GM20431 (cell line): ENCODE measurements around the gene SCO1.
"Not testable (repeated sequence)": the region's sequence is repeated elsewhere in the genome, so short reads cannot be mapped to it uniquely, and the experiment has no call there.

ENCODE experiments used
- in situ Hi-C: fragments of 300-500 bp; cut with MseI, MboI; formaldehyde crosslinking; loops from one replicate; pipeline ENCODE4 v1.15.0; 2020; ENCODE audit warnings: low sequenced_read_pairs; ENCODE audit not compliant: unreplicated experiment

Gene SCO1

DNA sequence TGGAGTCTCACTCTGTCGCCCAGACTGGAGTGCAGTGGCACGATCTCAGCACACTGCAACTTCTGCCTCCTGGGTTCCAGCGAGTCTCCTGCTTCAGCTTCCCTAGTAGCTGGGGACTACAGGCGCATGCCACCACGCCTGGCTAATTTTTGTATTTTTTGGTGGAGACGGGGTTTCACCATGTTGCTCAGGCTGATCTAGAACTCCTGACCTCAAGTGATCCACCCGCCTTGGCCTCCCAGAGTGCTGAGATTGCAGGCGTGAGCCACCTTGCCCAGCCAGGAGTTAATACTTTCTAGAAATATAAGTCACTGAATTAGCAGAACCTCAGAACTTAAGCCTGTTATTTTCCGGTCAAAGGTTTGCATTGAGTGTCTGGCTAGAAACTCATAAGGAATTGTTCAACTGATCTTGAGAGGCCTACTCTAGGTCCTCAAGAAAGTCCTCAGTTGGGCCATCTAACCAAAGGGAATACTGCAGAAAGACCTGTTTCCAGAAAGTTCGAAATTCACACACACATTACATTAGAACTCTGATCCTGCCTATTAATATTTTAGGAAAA, 31.1 kb upstream of the SCO1 start:
- in situ Hi-C loops = loop anchor here (25.0 kb wide), 1 partner anchor 109 kb away; the partner anchor contains the start of gene PIRT

DNA sequence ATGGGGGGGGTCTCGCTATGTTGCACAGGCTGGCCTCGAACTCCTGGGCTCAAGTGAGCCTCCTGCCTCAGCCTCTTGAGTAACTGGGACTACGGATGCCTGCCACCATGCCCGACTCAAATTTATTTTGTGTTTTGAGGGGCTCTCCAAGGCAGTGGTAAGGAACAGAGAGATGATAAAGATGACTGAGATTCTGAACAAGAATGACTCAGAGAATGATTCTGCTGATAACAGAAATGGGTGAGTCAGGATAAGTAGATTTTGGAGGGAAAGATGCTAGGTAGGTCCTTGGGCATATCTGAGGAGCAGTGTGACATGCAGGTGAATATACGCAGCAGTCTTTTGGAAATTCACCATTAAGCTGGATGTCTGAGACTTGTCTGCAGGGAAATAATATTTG, 29.9 kb upstream of the SCO1 start:
- in situ Hi-C loops = loop anchor here (25.0 kb wide), 1 partner anchor 110 kb away; the partner anchor contains the start of gene PIRT

GRCh38 chr17:10726196-10726595, 28.9 kb upstream of the SCO1 start:
- in situ Hi-C loops = loop anchor here (25.0 kb wide), 1 partner anchor 111 kb away; the partner anchor contains the start of gene PIRT

DNA sequence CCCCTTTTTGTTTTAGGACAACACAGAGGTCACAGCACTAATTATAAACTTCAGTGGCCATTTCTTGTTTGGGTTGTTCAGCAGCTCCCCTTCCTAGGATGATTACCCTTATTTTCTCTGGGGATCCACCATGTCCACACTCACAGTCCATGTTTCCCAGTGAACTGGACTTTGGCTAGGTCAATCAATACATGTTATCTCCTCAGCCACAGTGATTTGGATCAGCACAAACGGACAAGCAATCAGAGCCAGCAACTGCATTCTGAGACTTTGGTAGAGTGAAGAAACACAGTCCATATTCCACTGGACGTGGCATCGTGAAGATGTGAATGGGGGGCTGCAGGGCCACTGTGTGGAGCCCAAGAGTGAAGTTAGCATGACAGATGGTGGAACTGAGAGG, 27.9 kb upstream of the SCO1 start:
- in situ Hi-C loops = loop anchor here (25.0 kb wide), 1 partner anchor 112 kb away; the partner anchor contains the start of gene PIRT

GRCh38 chr17:10724546-10725195, 27.3 kb upstream of the SCO1 start:
- in situ Hi-C loops = loop anchor here (25.0 kb wide), 1 partner anchor 113 kb away; the partner anchor contains the start of gene PIRT

- in situ Hi-C loops = no loop called here
Measured at GRCh38 chr17:10718547-10718946, 21.2 kb upstream of the SCO1 start.

DNA sequence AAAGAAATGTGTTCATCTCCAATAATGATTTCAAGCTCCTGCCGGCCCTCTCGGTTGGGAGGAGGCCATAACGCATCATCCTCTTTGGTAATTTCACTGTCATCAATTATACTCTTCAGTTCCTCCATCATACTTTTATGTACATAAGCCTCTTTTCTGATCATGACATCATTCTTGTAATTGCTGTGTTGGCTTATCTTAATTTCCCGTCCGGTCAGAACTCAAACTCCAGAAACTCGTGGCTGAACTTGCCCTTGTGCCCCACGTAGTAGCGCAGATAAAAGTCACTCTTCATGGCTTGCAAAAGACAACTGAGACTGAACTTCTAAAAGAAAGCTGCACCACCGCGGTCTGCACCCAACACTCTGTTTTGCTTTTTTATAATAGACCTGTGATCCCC, 18.9 kb upstream of the SCO1 start:
- in situ Hi-C loops = no loop called here

DNA sequence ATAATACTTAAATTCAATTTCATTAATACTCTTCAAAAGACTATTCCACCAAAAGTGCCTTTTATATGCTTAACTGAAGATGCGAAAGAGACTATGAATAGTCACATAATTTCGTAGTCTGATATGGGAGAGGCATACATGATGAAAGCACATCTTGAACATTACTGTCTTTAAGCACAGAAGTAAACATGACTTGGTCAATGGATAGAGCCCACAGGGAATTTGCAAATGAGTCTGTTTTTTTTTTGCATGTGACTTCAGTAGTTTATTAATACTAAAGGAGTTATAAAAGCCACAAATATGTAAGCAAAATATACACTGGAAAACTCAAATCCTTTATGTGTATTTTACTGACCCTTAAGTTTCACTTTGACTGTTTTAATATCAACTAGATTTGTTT, 16.0 kb upstream of the SCO1 start:
- in situ Hi-C loops = no loop called here

DNA sequence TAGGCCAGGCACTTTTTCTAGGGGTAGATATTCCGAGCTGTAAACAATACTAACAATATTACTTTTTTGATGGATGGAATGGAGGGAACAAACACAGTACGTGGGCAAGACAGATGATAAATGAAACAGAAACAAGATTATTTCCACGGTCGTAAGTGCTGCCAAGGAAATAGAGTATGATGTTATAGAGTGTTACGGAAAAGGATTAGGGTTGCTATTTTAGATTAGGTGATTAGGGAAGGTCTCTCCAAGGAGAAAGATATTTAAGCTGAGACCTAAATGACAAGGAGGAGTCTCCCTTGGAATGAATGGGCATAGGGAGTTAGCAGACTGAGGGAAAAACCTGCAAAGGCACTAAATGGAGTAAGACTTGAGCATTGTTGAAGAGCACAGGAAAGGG, 8.4 kb upstream of the SCO1 start:
- in situ Hi-C loops = no loop called here

DNA sequence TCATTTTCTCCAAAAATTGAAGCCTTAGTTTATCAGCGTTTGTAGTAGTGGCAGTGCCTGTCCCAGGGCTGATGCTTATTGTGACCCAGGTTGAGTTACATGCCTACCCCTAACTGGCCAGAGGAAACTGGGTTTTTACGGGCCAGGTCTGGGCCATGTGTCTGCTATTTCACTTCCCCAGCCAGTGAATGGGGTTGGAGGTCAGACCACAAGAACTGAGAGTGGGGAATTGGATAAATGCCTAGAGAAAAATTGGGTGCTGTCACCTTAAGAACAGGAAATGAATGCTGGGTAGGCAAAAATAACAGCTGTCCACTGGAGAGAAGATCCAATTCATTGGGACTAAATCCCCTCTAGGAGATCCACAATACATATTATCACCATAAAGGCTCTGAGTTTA, 5.2 kb upstream of the SCO1 start:
- in situ Hi-C loops = no loop called here

DNA sequence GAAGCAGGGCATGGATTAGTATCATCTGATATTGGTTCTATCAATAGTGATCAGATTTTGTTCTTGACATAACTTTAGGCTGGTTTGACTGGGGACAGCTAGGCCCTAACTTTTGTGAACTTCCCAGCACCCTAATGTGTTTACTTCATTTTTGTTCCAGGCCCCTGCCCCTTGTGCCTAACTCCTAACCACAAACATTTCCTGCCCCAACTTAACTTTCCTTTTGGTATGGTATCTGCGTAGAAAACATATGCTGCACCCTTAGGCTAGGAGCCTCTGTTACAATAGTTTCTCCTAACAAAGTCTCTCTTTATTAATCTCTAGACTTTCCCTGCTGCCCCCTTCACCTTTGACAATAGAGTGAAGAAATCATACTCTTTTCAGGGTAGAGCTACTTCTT, 2.5 kb upstream of the SCO1 start:
- in situ Hi-C loops = no loop called here

DNA sequence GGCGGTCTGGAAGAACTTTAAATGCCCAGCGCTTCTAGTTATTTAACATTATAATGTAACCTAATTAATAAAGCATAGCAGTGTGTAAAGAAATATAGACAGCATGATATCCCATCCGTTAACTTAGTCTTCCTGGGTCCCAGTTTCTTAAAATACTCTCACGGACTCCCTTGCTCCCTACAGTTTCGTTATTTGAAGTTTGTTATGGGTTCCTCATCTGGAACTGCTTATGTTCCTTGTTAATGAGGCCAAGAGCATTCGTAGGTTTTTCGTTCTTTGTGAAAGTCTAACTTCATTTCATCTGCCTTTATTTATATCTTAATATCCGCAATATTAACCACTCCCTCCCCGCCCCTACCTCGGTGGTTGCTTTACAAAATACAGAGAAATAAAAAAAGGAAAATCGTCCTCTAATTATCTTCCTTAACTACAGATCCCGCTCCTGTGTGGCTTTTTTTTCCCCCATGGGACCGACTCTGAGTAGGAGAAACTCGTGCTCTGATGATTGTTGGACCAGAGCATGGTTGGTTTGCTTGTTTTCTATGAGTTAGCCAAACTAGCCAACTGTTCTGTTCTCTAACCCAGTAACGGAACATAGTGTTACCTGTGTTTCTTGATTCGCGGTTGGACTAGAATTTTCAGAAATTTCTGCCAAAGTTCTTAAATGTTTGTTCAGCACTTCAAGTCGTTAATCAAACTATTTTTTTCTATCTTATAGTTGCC, 924 bp upstream of the SCO1 start:
- in situ Hi-C loops = no loop called here

- in situ Hi-C loops = not testable (repeated sequence)
Measured at GRCh38 chr17:10695875-10696407, 1.4 kb downstream of the SCO1 start.

- in situ Hi-C loops = no loop called here
Measured at GRCh38 chr17:10687499-10687898, 9.8 kb downstream of the SCO1 start.

- in situ Hi-C loops = no loop called here
Measured at GRCh38 chr17:10683853-10684252, 13.5 kb downstream of the SCO1 start.

DNA sequence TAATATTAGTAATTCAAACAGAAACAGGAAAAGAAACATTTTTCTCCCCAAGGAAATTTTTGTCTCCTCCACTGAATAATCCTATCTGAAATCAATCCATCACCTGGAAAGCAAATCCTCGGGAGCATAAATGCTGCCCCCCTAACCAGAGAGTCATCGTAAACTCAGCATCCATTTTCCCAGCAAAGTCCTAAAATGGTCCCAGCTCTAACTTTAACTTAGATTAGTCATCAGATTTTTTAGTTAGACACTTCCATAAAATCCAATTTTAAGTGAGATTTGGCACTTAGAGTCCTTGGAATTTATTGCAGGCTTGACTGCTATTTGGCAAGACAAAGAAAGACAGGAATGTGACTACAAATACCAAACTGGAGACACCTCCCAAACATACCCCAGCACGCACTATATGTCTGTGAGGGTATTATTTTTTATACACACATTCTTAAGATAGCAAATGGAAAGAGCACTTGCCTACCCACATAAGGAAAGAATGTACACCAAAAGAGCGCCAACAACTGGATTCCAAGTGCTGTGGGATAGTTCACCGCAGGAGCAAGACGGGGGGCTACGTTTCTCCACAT, 15.4 kb downstream of the SCO1 start:
- in situ Hi-C loops = no loop called here

DNA sequence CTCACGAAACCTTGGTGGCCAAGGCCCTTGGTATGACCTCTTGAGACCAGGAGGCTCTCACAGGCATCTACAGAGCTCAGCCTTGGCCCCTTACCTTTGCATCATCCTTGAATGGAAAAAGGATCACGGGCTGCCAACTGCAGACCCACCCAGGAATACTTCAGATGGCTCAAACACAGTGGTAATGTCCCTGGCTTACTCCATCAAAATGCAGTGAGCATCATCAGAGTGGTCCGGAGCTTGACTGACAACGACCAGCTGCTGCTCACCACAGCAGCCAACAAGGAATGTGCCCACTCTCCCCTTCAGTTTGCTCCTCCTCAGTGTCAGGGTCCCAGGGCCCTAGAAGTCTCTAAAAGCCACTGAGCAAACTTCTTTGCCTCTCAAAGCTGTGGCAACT, 22.6 kb downstream of the SCO1 start:
- in situ Hi-C loops = no loop called here

DNA sequence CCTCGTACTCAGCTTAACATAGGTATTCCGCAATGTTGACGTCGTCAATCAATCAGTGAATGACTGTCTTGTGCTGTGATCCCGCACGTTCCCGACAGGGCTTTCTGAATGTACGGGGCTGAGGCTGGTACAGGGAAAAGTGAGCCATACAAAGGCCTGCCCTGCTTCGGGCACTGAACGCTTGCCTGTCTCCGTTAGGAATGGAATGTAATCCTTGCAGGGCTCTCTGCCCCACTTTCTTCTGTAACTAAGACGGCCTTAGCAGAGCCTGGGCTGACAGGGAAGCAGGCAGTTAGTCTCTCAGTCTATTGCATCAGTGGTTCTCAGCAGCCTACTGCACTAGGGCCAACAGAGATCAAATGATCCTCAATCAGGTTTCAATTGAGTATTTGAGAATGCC, 24.0 kb downstream of the SCO1 start:
- in situ Hi-C loops = no loop called here

DNA sequence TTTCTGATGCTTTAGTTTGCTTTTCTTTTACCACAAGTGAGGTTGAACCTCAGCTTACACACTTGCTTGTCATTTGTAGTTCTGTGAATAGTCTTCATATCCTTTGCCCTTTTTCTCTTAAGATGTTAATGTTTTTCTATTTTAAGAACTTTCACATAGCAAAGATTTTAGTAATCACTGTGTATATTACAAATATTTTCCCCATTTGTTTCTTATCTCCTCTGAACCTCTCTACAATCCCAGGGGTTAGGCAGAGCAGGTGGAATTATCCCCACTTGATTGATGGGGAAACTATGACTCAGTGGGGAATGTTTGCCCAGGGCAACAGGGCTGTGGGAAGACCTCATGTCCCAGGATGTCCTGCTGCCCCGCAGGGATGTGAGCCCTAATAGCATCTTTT, 28.6 kb downstream of the SCO1 start:
- in situ Hi-C loops = no loop called here

DNA sequence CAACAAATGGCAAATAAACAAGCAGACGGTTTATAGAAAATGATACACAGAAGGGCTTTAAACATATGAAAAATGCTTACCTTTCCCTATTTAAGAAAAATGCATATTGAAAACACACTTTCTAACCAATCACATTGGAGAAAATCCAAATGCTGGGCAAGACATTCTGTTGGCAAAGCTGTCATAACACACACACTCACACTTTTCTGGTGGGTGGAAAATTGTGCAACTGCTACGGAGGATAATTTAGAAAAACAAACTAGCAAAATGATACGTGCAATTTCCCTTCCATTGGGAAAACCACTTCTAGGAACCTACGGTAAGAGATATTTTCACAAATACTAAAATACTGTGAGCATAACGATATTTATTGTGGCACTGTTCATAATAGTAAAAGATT, 30.4 kb downstream of the SCO1 start:
- in situ Hi-C loops = no loop called here

- in situ Hi-C loops = no loop called here
Measured at GRCh38 chr17:10664571-10664970, 32.8 kb downstream of the SCO1 start.
